ENCODE data around the gene LRRC7. TPM values are rescaled to one million over a fixed set of nuclear protein-coding genes. Genes with fewer than 3 reads are reported as not detected.
"Not testable (repeated sequence)": the region's sequence is repeated elsewhere in the genome, so short reads cannot be mapped to it uniquely, and the experiment has no call there.

The LRRC7 gene
- total RNA-seq, 1 experiment from 2014 or later, result 0.80 TPM

GRCh38 chr1:69947837-69948236, 380.1 kb downstream of the LRRC7 start:
- DNase-seq (ENCODE audit: low read depth), result peak; percentile 53

GRCh38 chr1:69952676-69953075, 385.0 kb downstream of the LRRC7 start:
- DNase-seq (ENCODE audit: low read depth), result no peak

- DNase-seq (ENCODE audit: low read depth), result not testable (repeated sequence)
Measured at GRCh38 chr1:69962452-69962851, 394.7 kb downstream of the LRRC7 start.

- DNase-seq (ENCODE audit: low read depth), result no peak
Measured at GRCh38 chr1:69967245-69967766, 399.6 kb downstream of the LRRC7 start.

- DNase-seq (ENCODE audit: low read depth), result peak; percentile 69
Measured at GRCh38 chr1:69976896-69977295, 409.2 kb downstream of the LRRC7 start.

- DNase-seq (ENCODE audit: low read depth), result peak; percentile 86
Measured at GRCh38 chr1:69982992-69983391, 415.3 kb downstream of the LRRC7 start.

GRCh38 chr1:69985376-69985775, 417.7 kb downstream of the LRRC7 start:
- DNase-seq (ENCODE audit: low read depth), result no peak

- DNase-seq (ENCODE audit: low read depth), result no peak
Measured at GRCh38 chr1:69985901-69986439, 418.2 kb downstream of the LRRC7 start.

- no peak for DNase-seq (ENCODE audit: low read depth)
Measured at GRCh38 chr1:69987881-69988280, 420.2 kb downstream of the LRRC7 start.

GRCh38 chr1:69991644-69992043, 423.9 kb downstream of the LRRC7 start:
- no peak for DNase-seq (ENCODE audit: low read depth)

- no peak for DNase-seq (ENCODE audit: low read depth)
Measured at GRCh38 chr1:69992594-69992993, 424.9 kb downstream of the LRRC7 start.

GRCh38 chr1:69993810-69994209, 426.1 kb downstream of the LRRC7 start:
- no peak for DNase-seq (ENCODE audit: low read depth)

GRCh38 chr1:69994241-69994640, 426.5 kb downstream of the LRRC7 start:
- peak; percentile 34 for DNase-seq (ENCODE audit: low read depth)

- no peak for DNase-seq (ENCODE audit: low read depth)
Measured at GRCh38 chr1:69998847-69999246, 431.1 kb downstream of the LRRC7 start.

- peak; percentile 21 for DNase-seq (ENCODE audit: low read depth)
Measured at GRCh38 chr1:70003211-70003908, 435.6 kb downstream of the LRRC7 start.

GRCh38 chr1:70005386-70006034, 437.8 kb downstream of the LRRC7 start:
- DNase-seq (ENCODE audit: low read depth), result no peak

- peak; percentile 47 for DNase-seq (ENCODE audit: low read depth)
Measured at GRCh38 chr1:70008660-70009059, 440.9 kb downstream of the LRRC7 start.

- DNase-seq (ENCODE audit: low read depth), result peak; percentile 57
Measured at GRCh38 chr1:70017770-70018169, 450.0 kb downstream of the LRRC7 start.

GRCh38 chr1:70024272-70024671, 456.6 kb downstream of the LRRC7 start:
- no peak for DNase-seq (ENCODE audit: low read depth)

GRCh38 chr1:70025052-70025451, 457.3 kb downstream of the LRRC7 start:
- no peak for DNase-seq (ENCODE audit: low read depth)

- no peak for DNase-seq (ENCODE audit: low read depth)
Measured at GRCh38 chr1:70025846-70026245, 458.1 kb downstream of the LRRC7 start.

GRCh38 chr1:70033266-70033873, 465.6 kb downstream of the LRRC7 start:
- no peak for DNase-seq (ENCODE audit: low read depth)

Measured in LHCN-M2 (cell line).